IMR-90 (cell line): ENCODE results near the gene VMAC. TPM values are rescaled to one million over a fixed set of nuclear protein-coding genes. Genes with fewer than 3 reads are reported as not detected.
"Not testable (repeated sequence)": the region's sequence is repeated elsewhere in the genome, so short reads cannot be mapped to it uniquely, and the experiment has no call there.

Experiments used
- ATAC-seq: fragments of 200-7000 bp; cut with Tn5 transposase; 2 replicates; pipeline ENCODE4 v1.9.1; 2020; ENCODE audit warnings: low read depth, mild to moderate bottlenecking, moderate library complexity
- BruUV-seq: library from RNA; stranded (reverse); fragments of 400-500 nt; replicated peaks from 2 replicates; lab custom pipeline; 2021; lab: Mats Ljungman, UMichigan
- CTCF ChIA-PET: fragments of 300-600 bp; formaldehyde crosslinking; extraction: SDS; loops from one replicate; lab custom pipeline; 2021; ENCODE audit warnings: antibody characterized with exemption; lab: Yijun Ruan, JAX
- POLR2A ChIA-PET: fragments of 300-600 bp; sonication (Branson Sonifier 250); formaldehyde crosslinking; loops from one replicate; lab custom pipeline; 2022; ENCODE audit warnings: antibody characterized with exemption; ENCODE audit not compliant: unreplicated experiment; lab: Charles Lee
- DNase-seq: peaks from one replicate; pipeline ENCODE4 v3.0.0; 2013
- H2AFZ ChIP-seq: replicated peaks from 2 replicates; pipeline ENCODE3; 2013; ENCODE audit warnings: low read length, mild to moderate bottlenecking; ENCODE audit not compliant: poor library complexity
- H2AK5ac ChIP-seq: 2 replicates; pipeline ENCODE4 v1.6.1; 2013; ENCODE audit warnings: low read depth, low read length, inconsistent platforms
- H2AK9ac ChIP-seq: replicated peaks from 2 replicates; pipeline ENCODE3; 2013; ENCODE audit warnings: mild to moderate bottlenecking, low read depth, low read length, moderate library complexity; ENCODE audit not compliant: poor library complexity
- H2BK120ac ChIP-seq: 2 replicates; pipeline ENCODE4 v1.6.1; 2013; ENCODE audit warnings: low read depth, low read length, inconsistent platforms
- H2BK15ac ChIP-seq: 3 replicates; pipeline ENCODE4 v1.6.1; 2013; ENCODE audit warnings: low read depth, low read length, inconsistent platforms
- H2BK20ac ChIP-seq: 2 replicates; pipeline ENCODE4 v1.6.1; 2013; ENCODE audit warnings: low read depth, mild to moderate bottlenecking, inconsistent platforms, low read length, moderate library complexity
- H2BK5ac ChIP-seq: 2 replicates; pipeline ENCODE4 v1.6.1; 2013; ENCODE audit warnings: mild to moderate bottlenecking, low read depth, low read length, inconsistent platforms; ENCODE audit not compliant: poor library complexity, severe bottlenecking
- H3K14ac ChIP-seq: replicated peaks from 2 replicates; pipeline ENCODE4 v1.6.1; 2013; ENCODE audit warnings: low read depth, low read length, inconsistent platforms
- H3K18ac ChIP-seq: 2 replicates; pipeline ENCODE4 v1.6.1; 2013; ENCODE audit warnings: low read depth, low read length, control low read depth
- H3K23ac ChIP-seq: 2 replicates; pipeline ENCODE4 v1.6.1; 2013; ENCODE audit warnings: low read depth, low read length, inconsistent platforms
- H3K27ac ChIP-seq: 2 replicates; pipeline ENCODE4 v1.5.1; 2013; ENCODE audit warnings: mild to moderate bottlenecking, control low read depth, low read length; ENCODE audit not compliant: insufficient read depth
- H3K27me3 ChIP-seq: 2 replicates; pipeline ENCODE4 v1.6.1; 2013; ENCODE audit warnings: low read length; ENCODE audit not compliant: control insufficient read depth, insufficient read depth
- H3K36me3 ChIP-seq: 2 replicates; pipeline ENCODE4 v1.6.1; 2013; ENCODE audit warnings: low read length, mixed read lengths; ENCODE audit not compliant: control insufficient read depth, insufficient read depth
- H3K4ac ChIP-seq: 2 replicates; pipeline ENCODE4 v1.6.1; 2013; ENCODE audit warnings: low read depth, low read length, inconsistent platforms
- H3K4me1 ChIP-seq: 2 replicates; pipeline ENCODE4 v1.6.1; 2013; ENCODE audit warnings: low read length, mixed read lengths; ENCODE audit not compliant: control insufficient read depth, insufficient read depth
- H3K4me2 ChIP-seq: 2 replicates; pipeline ENCODE4 v1.6.1; 2013; ENCODE audit warnings: low read depth, mild to moderate bottlenecking, control low read depth, low read length, moderate library complexity
- H3K4me3 ChIP-seq: 2 replicates; pipeline ENCODE4 v1.5.1; 2013; ENCODE audit warnings: low read depth, mild to moderate bottlenecking, control low read depth, low read length, moderate library complexity; ENCODE audit not compliant: insufficient read depth
- H3K56ac ChIP-seq: 2 replicates; pipeline ENCODE4 v1.6.1; 2013; ENCODE audit warnings: low read length, inconsistent platforms; ENCODE audit not compliant: insufficient read depth; ENCODE audit errors: extremely low read depth
- H3K79me1 ChIP-seq, 2 experiments: 2 replicates each; pipeline ENCODE4 v1.6.1; 2013; ENCODE audit warnings: low read length in 2 of 2, inconsistent platforms in 1 of 2, low read depth in 1 of 2
- H3K9ac ChIP-seq: 2 replicates; pipeline ENCODE4 v1.6.1; 2013; ENCODE audit warnings: low read depth, low read length, control low read depth
- H3K9me1 ChIP-seq: 2 replicates; pipeline ENCODE4 v1.6.1; 2013; ENCODE audit warnings: low read length, inconsistent platforms; ENCODE audit not compliant: insufficient read depth
- H3K9me3 ChIP-seq: 2 replicates; pipeline ENCODE4 v1.6.1; 2013; ENCODE audit warnings: low read length; ENCODE audit not compliant: control insufficient read depth, insufficient read depth
- H4K20me1 ChIP-seq: 2 replicates; pipeline ENCODE4 v1.6.1; 2013; ENCODE audit warnings: low read length, inconsistent platforms; ENCODE audit not compliant: insufficient read depth
- H4K5ac ChIP-seq: 2 replicates; pipeline ENCODE4 v1.6.1; 2013; ENCODE audit warnings: mild to moderate bottlenecking, low read depth, low read length, control low read depth
- H4K8ac ChIP-seq, 2 experiments: 2 replicates each; pipeline ENCODE4 v1.6.1; 2013; ENCODE audit warnings: low read depth in 2 of 2, low read length in 2 of 2, control low read depth in 1 of 2, inconsistent platforms in 1 of 2
- H4K91ac ChIP-seq: 2 replicates; pipeline ENCODE4 v1.6.1; 2013; ENCODE audit warnings: low read depth, low read length, inconsistent platforms; ENCODE audit not compliant: insufficient read depth
- FOS ChIP-seq: fragments of 150-350 bp; IDR thresholded peaks from 2 replicates; pipeline ENCODE4 v1.6.1; 2016; ENCODE audit warnings: low read depth, low read length
- WGBS, 2 experiments: methylation state at CpG; one replicate each; pipeline versions ENCODE4 v1.1.5 to v1.1.7; 2013; ENCODE audit warnings: missing lambda C conversion rate in 2 of 2; ENCODE audit not compliant: insufficient read length in 1 of 2; ENCODE audit errors: extremely low coverage in 2 of 2; 5-methylcytosine and 5-hydroxymethylcytosine counted together
- dilution Hi-C: fragments of 300-500 bp; cut with HindIII; formaldehyde crosslinking; loops from one replicate; pipeline ENCODE4 v1.14.3; 2018; ENCODE audit warnings: low sequenced_read_pairs; ENCODE audit not compliant: unreplicated experiment
- in situ Hi-C: fragments of 300-500 bp; cut with MboI; formaldehyde crosslinking; loops from 3 replicates; pipeline ENCODE4 v1.14.3; 2019; ENCODE audit warnings: low sequenced_read_pairs, inconsistent platforms, mixed read lengths
- intact Hi-C: fragments of 100-400 bp; cut with micrococcal nuclease; formaldehyde crosslinking; loops from 2 replicates; pipeline ENCODE4 v1.10.0; 2022
- polyA plus RNA-seq, 3 experiments: library from polyadenylated mRNA; depleted of rRNA; stranded (reverse); fragments of >200 nt; gene quantifications; 2 replicates each; pipeline ENCODE4 v1.2.3, GENCODE V29; 2012; ENCODE audit warnings: low replicate concordance in 1 of 3
- total RNA-seq: library from RNA; depleted of rRNA; stranded (reverse); fragments of >200 nt; gene quantifications from 2 replicates; pipeline ENCODE4 v1.2.3, GENCODE V29; 2012

The VMAC gene
- total and polyA plus RNA-seq, 2 of the 4 experiments (the other 2 are of a cell fraction), result 1.4 to 3.1 TPM

DNA sequence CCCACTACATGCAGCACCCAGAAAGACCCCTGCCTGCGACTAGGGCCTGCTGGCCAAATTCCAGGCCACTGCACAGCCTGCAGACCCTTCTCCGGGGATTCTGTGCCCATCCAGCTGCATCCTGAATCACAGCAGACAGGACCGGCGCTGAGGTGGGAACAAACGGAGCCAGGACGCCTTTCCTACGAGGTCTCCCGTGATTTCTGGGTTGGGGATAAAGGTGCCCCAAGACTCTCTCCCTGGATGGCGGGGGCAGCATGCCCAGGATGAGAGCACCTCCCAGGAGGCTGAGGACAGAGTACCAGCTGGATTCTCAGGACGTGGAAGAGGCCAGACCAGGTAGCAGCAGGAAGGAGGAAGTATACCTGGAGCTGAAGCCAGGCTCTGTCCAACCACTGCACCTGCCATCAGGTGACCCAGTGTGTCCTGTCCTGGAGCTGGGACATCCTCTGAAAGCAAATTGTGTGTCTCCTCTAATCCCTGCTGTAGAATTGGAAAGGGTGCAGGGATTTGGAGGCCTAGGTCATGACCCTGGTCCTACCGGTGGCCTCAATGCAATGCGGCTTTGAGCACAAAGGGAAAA is 31.0 kb upstream of the VMAC start:
- Histone ChIP-seq H3K4me2 (no peak overlapping the region), H2AK5ac (no peak overlapping the region; the same call in 1 of the 2 replicates), H3K23ac (no peak overlapping the region), H3K14ac (no peak overlapping the region), H3K4me3 (no peak overlapping the region), H3K9me1 (no peaks in the 10 kb centered on the region), H3K18ac (no peak overlapping the region), H4K20me1 (no peaks in the 10 kb centered on the region), H3K79me1 (no peaks in the 10 kb centered on the region), H3K9ac (no peak overlapping the region), H2AFZ (no peak overlapping the region), H3K27ac (no peak overlapping the region), H2BK120ac (no peak overlapping the region), H2BK20ac (no peak overlapping the region), H3K4me1 (peaks cover 6% of the 10 kb centered on the region; the same call in 1 of the 2 replicates), H3K4ac (no peak overlapping the region), H4K91ac (no peak overlapping the region), H3K27me3 (peaks cover 9% of the 10 kb centered on the region), H2AK9ac (no peak overlapping the region), H3K36me3 (no peaks in the 10 kb centered on the region), H4K8ac (no peak overlapping the region), H2BK15ac (no peak overlapping the region), H2BK5ac (no peak overlapping the region), H4K5ac (no peak overlapping the region), H3K56ac (no peak overlapping the region), H3K9me3 (no peaks in the 10 kb centered on the region)
- WGBS, 2 experiments, result 84% methylated on average over 10 of the region's 12 CpGs; no CpG with 5 or more reads in 1 of the 2 experiments
- in situ Hi-C loops (no loop called here), intact Hi-C loops (no loop called here), dilution Hi-C loops (no loop called here)
- no peak for TF ChIP-seq FOS
- ChIA-PET POLR2A (no interaction called here), CTCF (no interaction called here)
- DNase-seq (no peak), ATAC-seq (no peak)
- no TSS peak for BruUV-seq

DNA sequence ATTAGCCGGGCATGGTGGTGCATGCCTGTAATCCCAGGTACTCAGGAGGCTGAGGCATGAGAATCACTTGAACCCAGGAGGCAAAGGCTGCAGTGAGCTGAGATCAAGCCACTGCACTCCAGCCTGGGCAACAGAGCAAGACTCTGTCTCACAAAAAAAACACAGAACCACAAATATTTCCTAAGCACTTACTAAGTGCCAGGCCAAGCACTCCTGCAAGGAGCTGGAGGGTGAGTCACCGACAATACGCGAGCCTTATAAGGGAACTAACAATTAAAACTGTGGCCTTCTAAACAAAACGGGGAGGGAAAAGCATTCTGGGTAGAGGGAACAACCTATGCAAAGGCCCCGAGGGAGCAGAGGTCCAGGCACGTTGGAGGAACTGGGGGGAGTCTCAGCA is 30.2 kb upstream of the VMAC start:
- Histone ChIP-seq H2AK5ac (peak overlapping the region; percentile 28; the same call in 1 of the 2 replicates), H2AK9ac (peak overlapping the region; percentile 78), H2AFZ (peak overlapping the region; percentile 49), H3K4ac (0 out of 2 replicates have a peak overlapping the region, but pooled peaks have one; percentile 22)
- H4K20me1 ChIP-seq, H2BK15ac ChIP-seq, in situ Hi-C loops, BruUV-seq, H3K14ac ChIP-seq, H3K9ac ChIP-seq, H3K36me3 ChIP-seq, H3K9me3 ChIP-seq, H3K4me2 ChIP-seq, H2BK5ac ChIP-seq, H3K9me1 ChIP-seq, CTCF ChIA-PET, H3K79me1 ChIP-seq, H2BK120ac ChIP-seq, H3K27me3 ChIP-seq, intact Hi-C loops, H3K23ac ChIP-seq, H4K5ac ChIP-seq, POLR2A ChIA-PET, H3K4me1 ChIP-seq, H4K91ac ChIP-seq, H3K27ac ChIP-seq, H3K18ac ChIP-seq, H2BK20ac ChIP-seq, dilution Hi-C loops, H3K4me3 ChIP-seq, H3K56ac ChIP-seq, H4K8ac ChIP-seq: not testable (repeated sequence)
- 100% methylated on average over 1 of the region's 7 CpGs; no CpG with 5 or more reads in 1 of the 2 experiments for WGBS, 2 experiments
- ATAC-seq, result peak; percentile 57
- DNase-seq, result peak; percentile 35
